Hepatocyte (in vitro differentiated cells): Measurements from ENCODE around the gene ZNF248. TPM values are rescaled to one million over a fixed set of nuclear protein-coding genes. Genes with fewer than 3 reads are reported as not detected.

Experiments
- DNase-seq: peaks from one replicate; pipeline ENCODE4 v3.0.0-alpha.2; 2016; ENCODE audit warnings: low spot score
- H2AFZ ChIP-seq: fragments of 200-600 bp; sonication (generic); 2 replicates; pipeline ENCODE4 v1.6.0; 2016; ENCODE audit warnings: antibody characterized with exemption, mild to moderate bottlenecking
- H3K27ac ChIP-seq: fragments of 200-600 bp; sonication (generic); 2 replicates; pipeline ENCODE4 v1.5.1; 2016; ENCODE audit warnings: mild to moderate bottlenecking
- H3K27me3 ChIP-seq: fragments of 200-600 bp; sonication (generic); 2 replicates; pipeline ENCODE4 v1.6.1; 2016
- H3K36me3 ChIP-seq: fragments of 200-600 bp; sonication (generic); replicated peaks from 2 replicates; pipeline ENCODE4 v1.5.1; 2016; ENCODE audit warnings: low read depth; ENCODE audit not compliant: insufficient read depth
- H3K4me1 ChIP-seq: fragments of 200-600 bp; sonication (generic); 2 replicates; pipeline ENCODE4 v1.5.1; 2016; ENCODE audit warnings: mild to moderate bottlenecking, moderate library complexity; ENCODE audit not compliant: insufficient read depth
- H3K4me2 ChIP-seq: fragments of 200-600 bp; sonication (generic); 2 replicates; pipeline ENCODE4 v1.6.0; 2016
- H3K4me3 ChIP-seq: fragments of 200-600 bp; sonication (generic); 2 replicates; pipeline ENCODE4 v1.5.1; 2016; ENCODE audit warnings: mild to moderate bottlenecking
- H3K79me2 ChIP-seq: fragments of 200-600 bp; sonication (generic); 2 replicates; pipeline ENCODE4 v1.6.0; 2017; ENCODE audit warnings: mild to moderate bottlenecking
- H3K9me2 ChIP-seq: fragments of 200-600 bp; sonication (generic); replicated peaks from 2 replicates; pipeline ENCODE4 v1.6.0; 2017; ENCODE audit warnings: mild to moderate bottlenecking; ENCODE audit not compliant: insufficient read depth
- H3K9me3 ChIP-seq: fragments of 200-600 bp; sonication (generic); 2 replicates; pipeline ENCODE4 v1.5.1; 2016; ENCODE audit warnings: low read depth, mild to moderate bottlenecking
- H4K20me1 ChIP-seq: fragments of 200-600 bp; sonication (generic); 2 replicates; pipeline ENCODE4 v1.6.0; 2016; ENCODE audit warnings: mild to moderate bottlenecking; ENCODE audit not compliant: insufficient read depth, poor library complexity, severe bottlenecking
- CTCF ChIP-seq: fragments of 200-600 bp; sonication (generic); IDR thresholded peaks from 2 replicates; pipeline ENCODE4 v1.5.1; 2016; ENCODE audit warnings: antibody characterized with exemption, mild to moderate bottlenecking; ENCODE audit not compliant: poor library complexity
- EZH2 ChIP-seq: fragments of 200-600 bp; sonication (generic); IDR thresholded peaks from 2 replicates; pipeline ENCODE4 v1.6.1; 2016; ENCODE audit warnings: antibody characterized with exemption, mild to moderate bottlenecking, borderline replicate concordance
- EZH2phosphoT487 ChIP-seq: fragments of 200-600 bp; sonication (generic); IDR thresholded peaks from one replicate; pipeline ENCODE4 v1.6.1; 2018; ENCODE audit warnings: antibody characterized with exemption, mild to moderate bottlenecking, low read depth, moderate library complexity; ENCODE audit not compliant: unreplicated experiment, severe bottlenecking
- WGBS: methylation state at CpG from one replicate; pipeline ENCODE4 v1.1.6; 2016; ENCODE audit warnings: low lambda C conversion rate; ENCODE audit errors: missing lambda C conversion rate; 5-methylcytosine and 5-hydroxymethylcytosine counted together
- polyA plus RNA-seq: library from polyadenylated mRNA; unstranded; fragments of >200 nt; fragmentation: Nextera tagmentation; extraction: Ambion mirVana; gene quantifications from 2 replicates; pipeline ENCODE4 v1.2.1, GENCODE V29; 2016
- total RNA-seq: library from RNA; depleted of rRNA; stranded (reverse); fragments of >200 nt; gene quantifications from 2 replicates; pipeline ENCODE4 v1.2.3, GENCODE V29; 2014

ZNF248 gene
- total RNA-seq (not detected in 2 replicates), polyA plus RNA-seq (not detected in 2 replicates)

- Histone ChIP-seq H3K79me2 (no peaks in the 10 kb centered on the region), H3K4me3 (no peak within 1 kb of the TSS), H3K9me3 (no peaks in the 10 kb centered on the region), H2AFZ (no peak within 1 kb of the TSS), H3K9me2 (no peaks in the 10 kb centered on the region), H3K27me3 (no peaks in the 10 kb centered on the region), H3K4me1 (no peaks in the 10 kb centered on the region), H3K36me3 (no peaks in the 10 kb centered on the region), H3K4me2 (no peak within 1 kb of the TSS), H3K27ac (no peak within 1 kb of the TSS), H4K20me1 (no peaks in the 10 kb centered on the region)
- TF ChIP-seq EZH2, result no peak
- WGBS, result 96% methylated on average over 56 of the region's 81 CpGs
- DNase-seq, result no peak
Observed at GRCh38 chr10:37857287-37858211, at the start of gene ZNF248. TSS of gene ZNF248 (minus strand) at chr10:37857610. CDS start at chr10:37856310, 1,300 bp downstream.

- H3K4me3 ChIP-seq, result no peak overlapping the region
- 41% methylated on average over 2 of the region's 2 CpGs for WGBS
- H3K27ac ChIP-seq, result no peak overlapping the region
- H3K9me3 ChIP-seq, result no peaks in the 10 kb centered on the region
- H3K79me2 ChIP-seq, result no peaks in the 10 kb centered on the region
- H3K4me2 ChIP-seq, result no peak overlapping the region
- no peaks in the 10 kb centered on the region for H3K27me3 ChIP-seq
- no peaks in the 10 kb centered on the region for H3K36me3 ChIP-seq
- no peak overlapping the region for H2AFZ ChIP-seq
- no peaks in the 10 kb centered on the region for H3K9me2 ChIP-seq
- no peaks in the 10 kb centered on the region for H4K20me1 ChIP-seq
- H3K4me1 ChIP-seq, result no peaks in the 10 kb centered on the region
- TF ChIP-seq EZH2 (no peak), EZH2phosphoT487 (no peak), CTCF (no peak)
- DNase-seq, result no peak
Observed at GRCh38 chr10:37906382-37906781, 49.0 kb upstream of the ZNF248 start.

- H3K4me1 ChIP-seq, result no peaks in the 10 kb centered on the region
- no peak overlapping the region for H2AFZ ChIP-seq
- no peaks in the 10 kb centered on the region for H4K20me1 ChIP-seq
- no peaks in the 10 kb centered on the region for H3K79me2 ChIP-seq
- no peaks in the 10 kb centered on the region for H3K9me2 ChIP-seq
- no peak for DNase-seq
- no peak overlapping the region for H3K4me2 ChIP-seq
- TF ChIP-seq EZH2 (no peak), EZH2phosphoT487 (no peak)
- H3K36me3 ChIP-seq, result no peaks in the 10 kb centered on the region
- no peak overlapping the region for H3K4me3 ChIP-seq
- no peaks in the 10 kb centered on the region for H3K27me3 ChIP-seq
- peaks cover 16% of the 10 kb centered on the region for H3K9me3 ChIP-seq
- H3K27ac ChIP-seq, result no peak overlapping the region
Observed at GRCh38 chr10:37896436-37896835, 39.0 kb upstream of the ZNF248 start.

- Histone ChIP-seq H3K9me2 (no peaks in the 10 kb centered on the region), H3K79me2 (no peaks in the 10 kb centered on the region), H3K4me3 (no peak overlapping the region), H3K4me1 (no peaks in the 10 kb centered on the region), H2AFZ (no peak overlapping the region), H3K27ac (no peak overlapping the region), H4K20me1 (no peaks in the 10 kb centered on the region), H3K4me2 (no peak overlapping the region), H3K27me3 (no peaks in the 10 kb centered on the region), H3K9me3 (peaks cover 16% of the 10 kb centered on the region), H3K36me3 (no peaks in the 10 kb centered on the region)
- no peak for DNase-seq
- no peak for TF ChIP-seq EZH2phosphoT487
- no peak for TF ChIP-seq CTCF
- no peak for TF ChIP-seq EZH2
- WGBS, result 59% methylated on average over 3 of the region's 3 CpGs
Observed at GRCh38 chr10:37895674-37896073, 38.3 kb upstream of the ZNF248 start.
